H9 (cell line): ENCODE measurements around the gene MMP17. TPM values are rescaled to one million over a fixed set of nuclear protein-coding genes. Genes with fewer than 3 reads are reported as not detected.

Source experiments
- DNase-seq: peaks from one replicate; pipeline ENCODE4 v3.0.0-alpha.2; 2017
- H2AFZ ChIP-seq: one replicate; pipeline ENCODE4 v1.6.1; 2013; ENCODE audit warnings: mild to moderate bottlenecking, low read length, control low read depth, moderate library complexity
- H2AK5ac ChIP-seq: 2 replicates; pipeline ENCODE4 v1.6.1; 2013; ENCODE audit warnings: low read length, control low read depth, mixed read lengths; ENCODE audit not compliant: insufficient read length
- H2BK120ac ChIP-seq: one replicate; pipeline ENCODE4 v1.6.1; 2013; ENCODE audit warnings: low read depth, mild to moderate bottlenecking, low read length, control low read depth, inconsistent platforms; ENCODE audit not compliant: poor library complexity, severe bottlenecking
- H2BK12ac ChIP-seq: 2 replicates; pipeline ENCODE4 v1.6.1; 2013; ENCODE audit warnings: low read length, control low read depth, mixed read lengths, low read depth; ENCODE audit not compliant: insufficient read length
- H2BK15ac ChIP-seq: 2 replicates; pipeline ENCODE4 v1.6.1; 2013; ENCODE audit warnings: low read depth, low read length, control low read depth
- H2BK20ac ChIP-seq: one replicate; pipeline ENCODE4 v1.6.1; 2013; ENCODE audit warnings: low read depth, mild to moderate bottlenecking, low read length, control low read depth, inconsistent platforms; ENCODE audit not compliant: poor library complexity, severe bottlenecking
- H2BK5ac ChIP-seq: 2 replicates; pipeline ENCODE4 v1.6.1; 2013; ENCODE audit warnings: low read length, control low read depth, mixed read lengths; ENCODE audit not compliant: insufficient read length
- H3K14ac ChIP-seq: 2 replicates; pipeline ENCODE4 v1.6.1; 2013; ENCODE audit warnings: low read length, control low read depth; ENCODE audit not compliant: insufficient read depth
- H3K18ac ChIP-seq: 2 replicates; pipeline ENCODE4 v1.6.1; 2013; ENCODE audit warnings: low read depth, mild to moderate bottlenecking, mixed read lengths, low read length, control low read depth; ENCODE audit not compliant: insufficient read length
- H3K23ac ChIP-seq: 2 replicates; pipeline ENCODE4 v1.6.1; 2013; ENCODE audit warnings: low read length, control low read depth, mixed read lengths, low read depth; ENCODE audit not compliant: insufficient read length
- H3K23me2 ChIP-seq: 2 replicates; pipeline ENCODE4 v1.6.1; 2013; ENCODE audit warnings: low read depth, mild to moderate bottlenecking, mixed read lengths, low read length, control low read depth; ENCODE audit not compliant: insufficient read length, poor library complexity, severe bottlenecking
- H3K27ac ChIP-seq: 2 replicates; pipeline ENCODE4 v1.5.1; 2013; ENCODE audit warnings: low read length, control low read depth, mixed read lengths, low read depth; ENCODE audit not compliant: insufficient read length
- H3K27me3 ChIP-seq: 2 replicates; pipeline ENCODE4 v1.6.1; 2013; ENCODE audit warnings: low read length, control low read depth, inconsistent platforms; ENCODE audit not compliant: insufficient read depth
- H3K4ac ChIP-seq: 2 replicates; pipeline ENCODE4 v1.6.1; 2013; ENCODE audit warnings: low read depth, mild to moderate bottlenecking, control low read depth, inconsistent platforms, low read length, moderate library complexity
- H3K4me1 ChIP-seq: 2 replicates; pipeline ENCODE4 v1.6.1; 2013; ENCODE audit warnings: low read length, control low read depth, inconsistent platforms; ENCODE audit not compliant: insufficient read depth
- H3K4me2 ChIP-seq: 2 replicates; pipeline ENCODE4 v1.6.1; 2013; ENCODE audit warnings: low read length, control low read depth, mixed read lengths; ENCODE audit not compliant: insufficient read length, insufficient read depth
- H3K56ac ChIP-seq: 2 replicates; pipeline ENCODE4 v1.6.1; 2013; ENCODE audit warnings: low read depth, mild to moderate bottlenecking, mixed read lengths, low read length, control low read depth; ENCODE audit not compliant: insufficient read length
- H3K79me1 ChIP-seq: 2 replicates; pipeline ENCODE4 v1.6.1; 2013; ENCODE audit warnings: low read depth, mild to moderate bottlenecking, moderate library complexity, low read length, control low read depth, inconsistent platforms; ENCODE audit not compliant: insufficient read depth, poor library complexity, severe bottlenecking
- H3K79me2 ChIP-seq: 2 replicates; pipeline ENCODE4 v1.6.1; 2013; ENCODE audit warnings: low read length, control low read depth, inconsistent platforms; ENCODE audit not compliant: insufficient read depth
- H3K9ac ChIP-seq: 2 replicates; pipeline ENCODE4 v1.6.1; 2013; ENCODE audit warnings: low read length, control low read depth, mixed read lengths; ENCODE audit not compliant: insufficient read length; ENCODE audit errors: extremely low read depth
- H3K9me3 ChIP-seq: one replicate; pipeline ENCODE4 v1.6.1; 2013; ENCODE audit warnings: low read depth, low read length, inconsistent platforms; ENCODE audit not compliant: control insufficient read depth
- H3T11ph ChIP-seq: one replicate; pipeline ENCODE4 v1.6.1; 2013; ENCODE audit warnings: mild to moderate bottlenecking, low read length, control low read depth, inconsistent platforms
- H4K20me1 ChIP-seq: one replicate; pipeline ENCODE4 v1.6.1; 2013; ENCODE audit not compliant: control insufficient read depth, insufficient read length, insufficient read depth
- H4K5ac ChIP-seq: 2 replicates; pipeline ENCODE4 v1.6.1; 2013; ENCODE audit warnings: low read depth, mild to moderate bottlenecking, mixed read lengths, low read length, control low read depth; ENCODE audit not compliant: insufficient read length
- H4K8ac ChIP-seq: replicated peaks from 2 replicates; pipeline ENCODE4 v1.6.1; 2013; ENCODE audit warnings: low read length, control low read depth, mixed read lengths, low read depth; ENCODE audit not compliant: insufficient read length
- H4K91ac ChIP-seq: 2 replicates; pipeline ENCODE4 v1.6.1; 2013; ENCODE audit warnings: low read depth, mild to moderate bottlenecking, moderate library complexity, mixed read lengths, low read length, control low read depth; ENCODE audit not compliant: insufficient read length
- H3K27ac Mint-ChIP-seq, 3 experiments: 2 replicates in 2 of 3; 3 replicates in 1 of 3; pipeline ENCODE4 v1.8.0; 2020 to 2021; ENCODE audit warnings: mixed read lengths in 3 of 3, mild to moderate bottlenecking in 1 of 3, moderate library complexity in 1 of 3
- H3K27me3 Mint-ChIP-seq: 2 replicates; pipeline ENCODE4 v1.8.0; 2021; ENCODE audit warnings: low read depth, mild to moderate bottlenecking, moderate library complexity, mixed read lengths
- H3K36me3 Mint-ChIP-seq, 3 experiments: 2 replicates in 2 of 3; 3 replicates in 1 of 3; pipeline ENCODE4 v1.8.0; 2020 to 2021; ENCODE audit warnings: low read depth in 3 of 3, mixed read lengths in 3 of 3; ENCODE audit not compliant: insufficient read depth in 1 of 3
- H3K4me1 Mint-ChIP-seq, 2 experiments: 2 replicates each; pipeline ENCODE4 v1.8.0; 2020; ENCODE audit warnings: mixed read lengths in 2 of 2
- H3K4me3 Mint-ChIP-seq, 2 experiments: 2 replicates in 1 of 2; 3 replicates in 1 of 2; pipeline ENCODE4 v1.8.0; 2020 to 2021; ENCODE audit warnings: mild to moderate bottlenecking in 2 of 2, mixed read lengths in 2 of 2, moderate library complexity in 1 of 2
- H3K9me3 Mint-ChIP-seq, 2 experiments: 2 replicates in 1 of 2; 3 replicates in 1 of 2; pipeline ENCODE4 v1.8.0; 2020; ENCODE audit warnings: mild to moderate bottlenecking in 2 of 2, mixed read lengths in 2 of 2, moderate library complexity in 1 of 2
- CTCF ChIP-seq: fragments of 200-600 bp; sonication (generic); conservative IDR thresholded peaks from 3 replicates; pipeline ENCODE4 v1.8.0; 2021; ENCODE audit warnings: antibody characterized with exemption, mild to moderate bottlenecking
- whole genome bisulfite sequencing: extraction: QIAGEN DNeasy Blood & Tissue Kit; methylation state at CpG from one replicate; pipeline ENCODE4 v1.1.7; 2013; ENCODE audit warnings: missing lambda C conversion rate, low lambda C conversion rate, mixed read lengths; ENCODE audit not compliant: insufficient read length; ENCODE audit errors: extremely low coverage; 5-methylcytosine and 5-hydroxymethylcytosine counted together
- total RNA-seq: library from RNA; stranded (reverse); gene quantifications from 2 replicates; pipeline ENCODE4 v1.2.1, GENCODE V29; 2021

MMP17 gene
- total RNA-seq, 1 experiment from 2014 or later, result 14.8 TPM

- no peaks in the 10 kb centered on the region for H3K27me3 ChIP-seq
- no peaks in the 10 kb centered on the region for H3K23me2 ChIP-seq
- no peak overlapping the region for H4K5ac ChIP-seq
- DNase-seq, result no peak
- H4K91ac ChIP-seq, result no peak overlapping the region
- H4K8ac ChIP-seq, result no peak overlapping the region
- no peak overlapping the region for H2BK20ac ChIP-seq
- H3K56ac ChIP-seq, result no peak overlapping the region
- no peak overlapping the region for H3K27ac ChIP-seq
- H4K20me1 ChIP-seq, result no peaks in the 10 kb centered on the region
- no peak overlapping the region for H3K14ac ChIP-seq
- no peak overlapping the region for H3K4me2 ChIP-seq
- no peak for TF ChIP-seq CTCF
- Mint-ChIP-seq H3K9me3 (no peaks in the 10 kb centered on the region), H3K27me3 (no peaks in the 10 kb centered on the region), H3K27ac (no peak overlapping the region), H3K4me3 (no peak overlapping the region), H3K36me3 (peaks cover 2 to 25% (median 9%) of the 10 kb centered on the region in 3 experiments; a peak in 4 of 7 replicates), H3K4me1 (no peaks in the 10 kb centered on the region)
- no peak overlapping the region for H2AK5ac ChIP-seq
- no peaks in the 10 kb centered on the region for H3K79me2 ChIP-seq
- H3K23ac ChIP-seq, result no peak overlapping the region
- no peaks in the 10 kb centered on the region for H3K4me1 ChIP-seq
- H3K4ac ChIP-seq, result no peak overlapping the region
- H2BK15ac ChIP-seq, result no peak overlapping the region
- no peaks in the 10 kb centered on the region for H3K79me1 ChIP-seq
- no peak overlapping the region for H3K18ac ChIP-seq
- H3K9ac ChIP-seq, result no peak overlapping the region
- H2BK5ac ChIP-seq, result no peak overlapping the region
- H3T11ph ChIP-seq, result no peak overlapping the region
- H2AFZ ChIP-seq, result no peak overlapping the region
- no peak overlapping the region for H2BK12ac ChIP-seq
- no peaks in the 10 kb centered on the region for H3K9me3 ChIP-seq
- no peak overlapping the region for H2BK120ac ChIP-seq
- WGBS, result no CpG with 5 or more reads among the region's 46 CpGs
Measured at GRCh38 chr12:131840643-131841416, 12.6 kb downstream of the MMP17 start.
